ENCODE data around the gene DPH1.

Gene DPH1

DNA sequence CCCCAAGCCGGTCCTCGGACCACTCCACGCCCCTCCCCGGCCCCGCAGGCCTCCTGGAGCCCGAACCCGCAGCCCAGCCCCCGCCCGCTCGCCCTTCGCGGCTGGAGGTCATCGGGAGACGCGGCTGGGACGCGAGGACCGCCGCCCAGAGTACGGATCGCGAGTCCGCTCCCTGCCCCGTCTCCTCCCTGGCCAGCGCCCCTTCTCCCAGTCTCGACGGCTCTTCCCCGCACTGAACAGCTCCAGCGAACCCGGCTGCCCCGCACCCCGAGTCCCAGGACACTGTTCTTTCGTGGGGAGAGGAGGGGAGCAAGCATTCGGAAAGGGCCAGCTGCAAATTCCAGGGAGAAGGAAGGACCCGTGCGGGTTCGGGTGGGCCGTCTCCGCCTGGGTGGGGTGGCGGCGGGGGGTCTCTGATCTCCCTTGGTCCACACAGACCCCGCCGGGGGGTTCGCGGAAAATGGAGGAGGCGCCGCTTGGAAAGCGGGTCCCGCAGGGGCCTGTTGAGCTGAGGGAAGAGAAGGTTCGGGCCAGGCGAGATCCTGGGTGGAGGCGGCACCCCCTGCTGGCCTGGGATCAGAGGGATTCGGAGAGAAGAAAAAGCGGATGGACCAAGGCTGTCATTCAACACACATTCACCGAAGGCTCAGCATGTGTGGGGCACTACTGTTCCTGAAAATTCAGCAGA, 4.2 kb upstream of the DPH1 start (continued):
- TF ChIP-seq TCF7L2 (IDR thresholded peaks at IDR 0.05; ENCODE audit: borderline replicate concordance, low read depth, low read length): no peak
- 0 out of 2 replicates have a peak, but pooled peaks have one; percentile 34 for TF ChIP-seq KLF1 (tag by site-specific recombination; IDR thresholded peaks at IDR 0.05)
- no peak for TF ChIP-seq ZNF837 (tag by site-specific recombination; IDR thresholded peaks at IDR 0.05)
- TF ChIP-seq YY1 (tag by site-specific recombination; IDR thresholded peaks at IDR 0.05): no peak
- TF ChIP-seq, protein P1, sequence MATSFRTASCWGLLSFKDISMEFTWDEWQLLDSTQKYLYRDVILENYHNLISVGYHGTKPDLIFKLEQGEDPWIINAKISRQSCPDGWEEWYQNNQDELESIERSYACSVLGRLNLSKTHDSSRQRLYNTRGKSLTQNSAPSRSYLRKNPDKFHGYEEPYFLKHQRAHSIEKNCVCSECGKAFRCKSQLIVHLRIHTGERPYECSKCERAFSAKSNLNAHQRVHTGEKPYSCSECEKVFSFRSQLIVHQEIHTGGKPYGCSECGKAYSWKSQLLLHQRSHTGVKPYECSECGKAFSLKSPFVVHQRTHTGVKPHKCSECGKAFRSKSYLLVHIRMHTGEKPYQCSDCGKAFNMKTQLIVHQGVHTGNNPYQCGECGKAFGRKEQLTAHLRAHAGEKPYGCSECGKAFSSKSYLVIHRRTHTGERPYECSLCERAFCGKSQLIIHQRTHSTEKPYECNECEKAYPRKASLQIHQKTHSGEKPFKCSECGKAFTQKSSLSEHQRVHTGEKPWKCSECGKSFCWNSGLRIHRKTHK (tag by site-specific recombination; IDR thresholded peaks at IDR 0.05): no peak
- peak; percentile 6; the same call in 1 of the 2 replicates for TF ChIP-seq PRDM10 (tag by site-specific recombination; IDR thresholded peaks at IDR 0.05)
- TF ChIP-seq ZNF768 (tag by site-specific recombination; IDR thresholded peaks at IDR 0.05): no peak
- TF ChIP-seq ZNF677 (tag by site-specific recombination; IDR thresholded peaks at IDR 0.05): no peak
- TF ChIP-seq ZFP3 (tag by site-specific recombination; IDR thresholded peaks at IDR 0.05; ENCODE audit: low read depth): no peak
- no peak for TF ChIP-seq ZNF596 (tag by site-specific recombination; IDR thresholded peaks at IDR 0.05)
- TF ChIP-seq ZBTB8A (tag by site-specific recombination; IDR thresholded peaks at IDR 0.05): peak; percentile 37; the same call in 1 of the 2 replicates
- TF ChIP-seq, protein P2, sequence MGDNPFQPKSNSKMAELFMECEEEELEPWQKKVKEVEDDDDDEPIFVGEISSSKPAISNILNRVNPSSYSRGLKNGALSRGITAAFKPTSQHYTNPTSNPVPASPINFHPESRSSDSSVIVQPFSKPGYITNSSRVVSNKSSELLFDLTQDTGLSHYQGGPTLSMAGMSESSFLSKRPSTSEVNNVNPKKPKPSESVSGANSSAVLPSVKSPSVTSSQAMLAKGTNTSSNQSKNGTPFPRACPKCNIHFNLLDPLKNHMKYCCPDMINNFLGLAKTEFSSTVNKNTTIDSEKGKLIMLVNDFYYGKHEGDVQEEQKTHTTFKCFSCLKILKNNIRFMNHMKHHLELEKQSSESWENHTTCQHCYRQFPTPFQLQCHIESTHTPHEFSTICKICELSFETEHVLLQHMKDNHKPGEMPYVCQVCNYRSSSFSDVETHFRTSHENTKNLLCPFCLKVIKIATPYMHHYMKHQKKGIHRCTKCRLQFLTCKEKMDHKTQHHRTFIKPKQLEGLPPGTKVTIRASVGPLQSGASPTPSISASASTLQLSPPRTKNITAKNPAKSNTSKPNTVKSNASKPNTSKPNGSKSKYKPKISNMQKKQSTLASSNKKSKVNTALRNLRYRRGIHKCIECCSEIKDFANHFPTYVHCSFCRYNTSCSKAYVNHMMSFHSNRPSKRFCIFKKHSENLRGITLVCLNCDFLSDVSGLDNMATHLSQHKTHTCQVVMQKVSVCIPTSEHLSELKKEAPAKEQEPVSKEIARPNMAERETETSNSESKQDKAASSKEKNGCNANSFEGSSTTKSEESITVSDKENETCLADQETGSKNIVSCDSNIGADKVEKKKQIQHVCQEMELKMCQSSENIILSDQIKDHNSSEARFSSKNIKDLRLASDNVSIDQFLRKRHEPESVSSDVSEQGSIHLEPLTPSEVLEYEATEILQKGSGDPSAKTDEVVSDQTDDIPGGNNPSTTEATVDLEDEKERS (tag by site-specific recombination; IDR thresholded peaks at IDR 0.05): no peak
- no peak for TF ChIP-seq ZNF350 (tag by site-specific recombination; IDR thresholded peaks at IDR 0.05)
- no peak for TF ChIP-seq ZNF19 (tag by site-specific recombination; IDR thresholded peaks at IDR 0.05; ENCODE audit: low read depth)
- peak; percentile 64 for TF ChIP-seq ZNF341 (tag by site-specific recombination; IDR thresholded peaks at IDR 0.05; ENCODE audit: low read depth)
- TF ChIP-seq, protein P3, sequence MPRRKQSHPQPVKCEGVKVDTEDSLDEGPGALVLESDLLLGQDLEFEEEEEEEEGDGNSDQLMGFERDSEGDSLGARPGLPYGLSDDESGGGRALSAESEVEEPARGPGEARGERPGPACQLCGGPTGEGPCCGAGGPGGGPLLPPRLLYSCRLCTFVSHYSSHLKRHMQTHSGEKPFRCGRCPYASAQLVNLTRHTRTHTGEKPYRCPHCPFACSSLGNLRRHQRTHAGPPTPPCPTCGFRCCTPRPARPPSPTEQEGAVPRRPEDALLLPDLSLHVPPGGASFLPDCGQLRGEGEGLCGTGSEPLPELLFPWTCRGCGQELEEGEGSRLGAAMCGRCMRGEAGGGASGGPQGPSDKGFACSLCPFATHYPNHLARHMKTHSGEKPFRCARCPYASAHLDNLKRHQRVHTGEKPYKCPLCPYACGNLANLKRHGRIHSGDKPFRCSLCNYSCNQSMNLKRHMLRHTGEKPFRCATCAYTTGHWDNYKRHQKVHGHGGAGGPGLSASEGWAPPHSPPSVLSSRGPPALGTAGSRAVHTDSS (tag by site-specific recombination; IDR thresholded peaks at IDR 0.05): no peak
- TF ChIP-seq ZNF629 (tag by site-specific recombination; IDR thresholded peaks at IDR 0.05): 0 out of 2 replicates have a peak, but pooled peaks have one; percentile 2
- no peak for TF ChIP-seq ZNF221 (tag by site-specific recombination; IDR thresholded peaks at IDR 0.05; ENCODE audit: borderline replicate concordance)
- TF ChIP-seq ZNF202 (tag by site-specific recombination; IDR thresholded peaks at IDR 0.05; ENCODE audit: borderline replicate concordance): no peak
- TF ChIP-seq ZNF558 (tag by site-specific recombination; IDR thresholded peaks at IDR 0.05): no peak
- TF ChIP-seq ZNF692 (tag by site-specific recombination; IDR thresholded peaks at IDR 0.05): no peak
- TF ChIP-seq, protein P4, sequence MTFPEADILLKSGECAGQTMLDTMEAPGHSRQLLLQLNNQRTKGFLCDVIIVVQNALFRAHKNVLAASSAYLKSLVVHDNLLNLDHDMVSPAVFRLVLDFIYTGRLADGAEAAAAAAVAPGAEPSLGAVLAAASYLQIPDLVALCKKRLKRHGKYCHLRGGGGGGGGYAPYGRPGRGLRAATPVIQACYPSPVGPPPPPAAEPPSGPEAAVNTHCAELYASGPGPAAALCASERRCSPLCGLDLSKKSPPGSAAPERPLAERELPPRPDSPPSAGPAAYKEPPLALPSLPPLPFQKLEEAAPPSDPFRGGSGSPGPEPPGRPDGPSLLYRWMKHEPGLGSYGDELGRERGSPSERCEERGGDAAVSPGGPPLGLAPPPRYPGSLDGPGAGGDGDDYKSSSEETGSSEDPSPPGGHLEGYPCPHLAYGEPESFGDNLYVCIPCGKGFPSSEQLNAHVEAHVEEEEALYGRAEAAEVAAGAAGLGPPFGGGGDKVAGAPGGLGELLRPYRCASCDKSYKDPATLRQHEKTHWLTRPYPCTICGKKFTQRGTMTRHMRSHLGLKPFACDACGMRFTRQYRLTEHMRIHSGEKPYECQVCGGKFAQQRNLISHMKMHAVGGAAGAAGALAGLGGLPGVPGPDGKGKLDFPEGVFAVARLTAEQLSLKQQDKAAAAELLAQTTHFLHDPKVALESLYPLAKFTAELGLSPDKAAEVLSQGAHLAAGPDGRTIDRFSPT (tag by site-specific recombination; IDR thresholded peaks at IDR 0.05): no peak
- no peak for TF ChIP-seq ZBTB7A (tag by site-specific recombination; IDR thresholded peaks at IDR 0.05; ENCODE audit: low read depth)
- TF ChIP-seq ZNF449 (tag by site-specific recombination; IDR thresholded peaks at IDR 0.05): no peak

Data from HEK293 (cell line).